Nucleus accumbens (tissue), 56 donors: ENCODE measurements around the gene UPK2.

Experiments
- DNase-seq, 56 donors: peaks; one replicate each; lab custom pipeline; 2025; lab: John Stamatoyannopoulos, UW

The UPK2 gene

DNA sequence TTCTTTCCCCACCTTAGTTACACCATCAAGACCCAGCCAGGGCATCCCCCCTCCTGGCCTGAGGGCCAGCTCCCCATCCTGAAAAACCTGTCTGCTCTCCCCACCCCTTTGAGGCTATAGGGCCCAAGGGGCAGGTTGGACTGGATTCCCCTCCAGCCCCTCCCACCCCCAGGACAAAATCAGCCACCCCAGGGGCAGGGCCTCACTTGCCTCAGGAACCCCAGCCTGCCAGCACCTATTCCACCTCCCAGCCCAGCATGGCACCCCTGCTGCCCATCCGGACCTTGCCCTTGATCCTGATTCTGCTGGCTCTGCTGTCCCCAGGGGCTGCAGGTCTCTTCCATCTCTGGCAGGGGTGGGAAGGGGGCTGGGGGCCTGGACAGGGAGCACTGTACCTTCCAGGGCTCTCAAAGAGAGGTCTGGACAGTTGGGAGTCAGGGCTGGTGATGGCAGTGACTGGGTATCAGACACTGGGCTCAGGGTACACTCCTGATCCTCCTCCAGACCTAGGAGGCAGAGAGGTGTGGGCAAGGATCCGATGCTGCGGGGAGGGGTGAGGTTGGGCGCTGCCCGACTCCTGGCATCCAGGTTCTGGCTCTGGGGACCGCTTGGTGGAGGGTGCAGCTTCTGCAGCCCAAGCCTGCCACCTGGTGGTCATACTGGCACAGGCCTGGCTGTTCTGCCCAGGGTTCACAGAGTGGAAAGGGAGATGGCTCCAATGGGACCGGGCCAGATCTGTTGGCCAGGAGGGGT, at the start of gene UPK2:
Gene UPK2, plus strand, starts transcription at position 205 of the 753 bp plus-strand sequence. Its CDS starts 53 bp downstream, at position 258.
- DNase-seq: peak in 54 of 56 donors; percentile 16 to 92 (median 76)

DNA sequence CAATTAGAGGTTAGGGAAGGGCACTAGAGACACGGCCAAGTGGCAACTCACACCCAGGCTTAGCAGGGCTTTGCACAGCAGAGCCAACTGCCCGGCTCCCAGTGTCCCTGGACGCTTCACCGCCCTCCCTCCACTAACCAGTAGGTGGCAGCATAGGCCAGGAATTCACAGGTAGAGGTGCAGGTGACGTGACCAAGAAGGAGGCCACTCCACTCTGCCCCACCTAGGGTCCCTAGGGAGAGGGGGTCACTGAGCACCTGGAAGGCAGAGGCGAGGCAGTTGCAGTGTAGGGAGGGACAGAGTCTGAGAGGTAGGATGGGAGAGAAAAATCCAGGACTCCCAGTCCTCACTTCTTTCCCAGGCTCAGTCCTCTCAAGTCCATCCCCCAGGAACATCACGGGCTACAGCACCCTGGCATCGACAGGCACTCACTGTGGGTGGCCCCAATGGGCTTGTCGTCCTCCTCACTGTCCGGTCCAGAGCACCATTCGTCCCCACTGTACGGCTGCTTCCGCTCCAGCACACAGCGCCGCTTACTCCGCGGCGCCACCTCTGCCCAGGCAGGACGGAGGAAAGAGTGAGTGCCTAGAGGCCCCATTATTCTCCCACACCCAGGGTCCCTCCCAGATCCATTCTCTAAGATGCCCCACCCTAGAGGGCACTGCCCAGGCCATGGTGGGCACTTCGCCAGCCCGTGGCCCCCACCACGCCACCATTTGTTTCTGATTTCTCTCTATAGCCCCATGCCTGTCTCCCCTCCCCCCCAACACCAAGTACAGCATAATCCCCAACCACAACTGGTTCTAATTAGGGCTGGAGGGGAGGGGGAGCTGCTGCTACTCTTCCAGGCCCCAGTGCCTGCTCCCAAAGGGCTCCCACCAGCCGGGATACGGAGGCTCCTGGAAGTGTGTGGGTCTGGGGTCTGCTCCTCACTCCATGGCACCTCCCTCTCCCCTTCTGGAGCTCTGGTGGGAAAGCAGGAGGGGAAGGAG, 48.8 kb upstream of the UPK2 start:
- peak in 53 of 56 donors; percentile 30 to 92 (median 74) for DNase-seq

DNA sequence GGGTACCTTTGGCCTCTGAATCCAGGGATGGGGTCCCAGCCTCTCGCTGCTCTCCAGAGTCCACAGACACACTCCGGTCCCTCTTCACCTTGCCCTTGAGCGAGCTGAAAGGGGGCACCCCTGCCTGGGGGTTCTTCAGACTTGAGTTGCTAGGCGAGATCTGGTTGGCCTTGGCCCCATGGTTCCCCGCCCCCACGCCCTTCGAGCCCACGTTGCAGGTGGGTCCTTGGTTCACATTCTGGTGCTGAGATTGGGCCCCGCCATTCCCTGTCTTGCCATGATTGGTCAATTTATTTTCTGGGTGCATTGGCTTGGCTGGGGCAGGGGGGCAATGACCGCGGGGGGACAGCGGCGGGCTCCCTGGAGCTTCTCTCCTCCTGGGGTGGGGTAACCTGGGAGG, 47.8 kb upstream of the UPK2 start:
- DNase-seq: no peak

DNA sequence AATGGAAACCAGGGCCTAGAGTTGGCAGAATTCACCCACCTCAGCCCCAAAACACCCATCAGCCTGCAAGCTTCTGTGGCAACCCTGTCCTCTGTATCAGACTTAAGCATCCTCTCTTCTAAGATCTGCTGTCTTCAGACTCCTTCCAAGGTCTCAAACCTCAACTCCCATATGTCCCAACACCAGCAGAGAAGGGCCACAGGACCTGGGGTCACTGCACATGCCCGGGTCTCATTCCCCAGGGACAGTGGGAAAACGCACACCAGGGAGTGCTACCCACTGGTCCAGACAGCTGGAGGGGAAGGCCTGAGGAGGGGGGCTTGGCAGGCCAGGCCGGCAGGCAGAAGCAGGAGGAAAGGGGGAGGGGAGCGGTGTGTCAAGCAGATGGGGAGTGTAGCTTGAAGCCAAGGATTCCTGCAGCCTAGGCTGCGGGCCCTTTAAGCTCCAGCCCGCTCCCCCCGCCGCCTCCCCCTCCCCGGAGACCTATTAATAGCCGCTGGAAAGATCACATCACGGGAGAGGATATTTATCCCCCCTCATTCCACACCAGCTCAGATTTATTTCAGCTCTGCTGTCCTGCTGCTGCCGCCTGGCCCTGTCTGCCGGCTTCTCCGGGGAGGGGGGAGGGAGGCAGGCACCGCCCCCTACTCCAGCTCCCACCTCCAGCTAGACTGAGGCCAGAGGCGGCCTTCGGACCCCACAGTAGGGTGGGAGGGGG, 47.0 kb upstream of the UPK2 start:
- peak in 46 of 56 donors; percentile 24 to 82 (median 50) for DNase-seq

DNA sequence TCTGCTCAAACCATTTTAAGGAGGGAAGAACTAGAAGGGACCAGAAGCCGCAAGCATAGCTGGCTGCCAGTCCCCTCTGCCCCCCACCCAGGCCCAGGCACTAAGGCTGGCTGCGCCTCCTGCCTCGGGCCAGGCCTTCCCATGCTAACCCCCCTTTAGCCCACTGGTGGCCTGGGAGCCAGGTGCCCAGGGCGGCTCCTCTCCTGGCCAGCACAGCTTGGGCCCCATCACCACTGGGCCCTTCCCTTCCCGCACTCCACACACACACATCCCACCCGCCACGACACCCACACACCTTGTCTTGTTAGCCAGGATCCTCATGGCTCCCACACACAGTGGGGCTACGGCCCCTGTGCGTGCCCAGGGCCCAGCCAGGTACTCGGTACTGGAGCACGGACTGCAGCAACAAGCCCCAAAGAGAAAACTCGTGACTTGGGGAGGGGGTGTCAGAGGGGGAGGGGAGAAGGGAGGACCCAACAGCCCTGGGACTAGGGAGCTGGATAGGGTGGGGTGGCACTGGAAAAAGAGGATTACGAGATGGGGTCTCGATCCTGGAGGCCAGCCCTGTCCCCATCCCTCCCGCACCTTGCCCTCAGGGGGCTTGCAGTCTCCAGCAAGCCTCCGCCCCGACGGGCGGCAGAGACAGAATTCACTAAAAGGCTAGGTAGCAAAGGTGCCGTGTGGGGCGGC, 46.3 kb upstream of the UPK2 start:
- DNase-seq: no peak

DNA sequence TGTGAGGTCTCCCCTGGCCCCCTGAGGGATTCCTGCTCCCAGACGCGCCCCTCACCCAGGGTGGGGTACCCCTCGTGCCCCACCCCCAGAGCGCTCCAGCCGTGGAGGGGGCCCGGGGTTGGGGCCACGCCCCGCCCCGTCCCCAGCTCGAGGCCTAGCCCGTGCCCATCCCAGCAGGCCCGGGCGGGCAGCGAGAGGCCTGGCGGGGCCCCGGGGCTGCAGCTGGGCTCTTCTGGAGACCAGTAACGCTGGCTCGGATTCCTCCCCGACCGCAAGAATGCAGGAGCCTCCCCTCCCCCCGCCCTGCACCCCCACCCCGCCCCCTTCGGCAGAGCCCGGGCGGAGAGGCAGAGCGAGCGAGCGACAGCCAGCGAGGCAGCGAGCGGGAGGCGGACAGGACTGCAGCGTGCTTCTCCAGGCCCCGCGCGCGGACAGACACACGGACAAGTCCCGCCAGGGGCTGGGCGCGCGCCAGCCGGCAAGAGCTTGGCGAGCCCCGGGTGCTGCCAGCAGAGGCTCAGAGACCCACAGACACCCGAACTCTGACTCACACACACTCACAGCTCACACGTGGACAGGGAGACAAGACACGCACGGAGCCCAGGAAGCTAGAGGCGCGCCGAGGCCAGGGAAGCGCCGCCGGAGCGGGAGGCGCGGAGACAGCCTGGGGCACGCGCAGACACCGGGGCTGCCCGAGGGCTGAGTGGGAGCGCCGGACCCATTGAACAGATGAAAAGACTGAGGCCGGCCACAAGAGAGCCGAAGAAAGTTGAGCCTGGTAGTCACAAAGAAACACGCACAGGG, 45.6 kb upstream of the UPK2 start:
- peak in 48 of 56 donors; percentile 20 to 84 (median 56) for DNase-seq

DNA sequence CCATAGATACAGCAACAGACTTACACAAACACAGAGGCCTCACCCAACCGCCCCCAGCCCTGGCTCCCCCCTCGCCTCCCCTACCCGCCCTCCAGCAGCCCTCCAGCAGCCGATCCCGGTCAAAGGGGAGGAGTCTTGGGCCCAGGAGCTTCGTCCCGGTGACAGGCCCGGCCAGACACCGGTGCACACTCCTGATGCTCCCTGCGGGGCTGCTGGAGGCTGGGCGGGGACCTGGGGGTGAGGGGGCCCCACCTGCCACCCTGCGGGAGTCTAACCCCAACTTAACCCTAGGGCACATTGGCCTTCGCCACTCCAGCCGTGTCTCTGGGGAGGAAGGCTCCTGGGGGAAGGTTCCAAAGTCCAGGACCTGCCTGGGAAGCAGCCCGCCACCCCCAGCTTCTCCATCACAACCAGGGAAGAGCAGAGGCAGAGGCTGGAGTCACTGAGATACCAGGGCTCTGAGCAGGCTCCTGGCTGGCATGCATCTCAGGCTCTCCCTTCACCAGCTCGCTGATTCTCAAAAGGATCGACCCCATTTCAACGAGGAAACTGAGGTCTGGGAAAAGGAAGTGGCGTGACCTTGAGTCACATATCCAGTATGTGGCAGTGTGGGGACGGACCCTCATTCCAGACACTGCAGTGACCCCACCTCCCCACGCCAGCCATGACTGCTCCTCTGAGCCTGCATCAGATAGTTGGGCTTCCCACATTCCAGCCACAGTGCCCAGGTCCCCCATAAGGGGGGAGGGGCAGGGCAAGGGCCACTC, 44.8 kb upstream of the UPK2 start:
- peak in 3 of 56 donors; percentile 27 to 49 (median 45) for DNase-seq

DNA sequence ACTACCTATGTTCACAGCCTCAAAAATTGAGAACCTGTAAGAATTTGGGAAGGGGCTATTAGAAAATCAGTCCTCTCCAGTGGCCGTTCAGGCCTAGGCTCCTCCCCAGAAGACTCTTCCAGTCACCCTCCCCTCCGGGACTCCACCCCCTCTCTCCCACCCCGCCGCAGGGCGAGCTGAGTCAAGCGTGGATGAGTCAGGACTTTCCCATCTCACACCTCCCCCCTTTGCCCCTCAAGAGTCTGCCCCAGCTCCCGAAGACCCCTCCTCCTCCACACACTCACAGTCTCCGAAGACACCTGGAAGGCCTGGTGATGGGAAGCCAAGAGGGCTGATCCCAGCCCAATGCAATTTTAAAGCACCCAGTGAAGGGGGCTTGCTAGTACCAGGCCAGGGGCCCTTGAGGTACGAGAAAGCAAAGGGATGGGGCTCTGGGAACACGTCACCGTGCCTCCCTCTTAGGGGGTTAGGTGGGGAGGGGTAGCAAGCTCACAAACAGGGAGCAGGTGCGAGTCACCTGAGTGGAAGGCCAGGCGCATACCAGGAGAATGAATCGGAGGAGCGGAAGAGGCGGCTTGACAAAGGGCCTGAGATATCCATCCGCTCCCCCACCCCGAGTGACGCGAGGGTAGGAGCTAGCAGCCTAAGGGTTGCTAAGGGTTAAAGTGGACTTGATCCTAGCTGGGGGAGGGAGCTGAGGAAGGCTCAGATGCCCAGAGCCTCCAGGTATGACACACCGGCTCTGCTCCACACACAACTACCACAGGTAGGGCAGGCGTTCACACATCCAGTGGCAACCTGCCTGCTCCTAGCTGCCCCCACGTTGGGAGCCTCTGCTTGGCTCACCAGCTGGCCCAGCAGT, 44.0 kb upstream of the UPK2 start:
- DNase-seq: peak in 43 of 56 donors; percentile 15 to 81 (median 54)

DNA sequence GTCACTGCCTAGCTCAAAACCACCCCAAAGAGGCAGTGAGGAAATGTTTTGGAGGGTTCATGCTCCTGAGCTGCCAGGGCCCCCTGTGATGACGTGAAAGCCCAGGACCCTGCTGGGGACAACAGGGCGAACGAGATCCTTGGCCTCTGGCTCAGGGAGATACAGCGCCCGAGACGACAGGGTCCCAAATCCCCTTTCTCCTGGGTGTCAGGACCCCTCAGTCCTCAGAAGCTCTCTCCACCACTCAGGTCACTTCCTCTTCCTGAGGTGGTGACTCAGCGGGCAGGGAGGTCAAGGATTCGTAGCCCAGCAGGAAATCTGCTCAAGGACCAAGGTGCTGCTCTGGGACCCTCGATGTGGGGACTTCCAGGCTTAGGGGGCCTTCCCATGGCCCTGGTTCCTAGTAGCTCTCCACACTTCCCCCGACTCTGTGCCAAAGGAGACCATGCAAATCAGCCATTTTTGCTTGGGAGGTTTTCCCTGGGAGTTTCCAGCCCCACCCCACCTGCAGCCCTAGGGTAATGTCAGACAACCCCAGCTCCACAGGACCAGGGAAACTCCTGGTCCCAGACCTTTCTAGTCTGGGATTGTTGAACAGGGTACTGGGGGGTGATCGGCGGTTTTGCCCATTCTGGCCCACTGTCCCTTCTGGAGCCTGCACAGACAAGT, 43.2 kb upstream of the UPK2 start:
- no peak for DNase-seq

DNA sequence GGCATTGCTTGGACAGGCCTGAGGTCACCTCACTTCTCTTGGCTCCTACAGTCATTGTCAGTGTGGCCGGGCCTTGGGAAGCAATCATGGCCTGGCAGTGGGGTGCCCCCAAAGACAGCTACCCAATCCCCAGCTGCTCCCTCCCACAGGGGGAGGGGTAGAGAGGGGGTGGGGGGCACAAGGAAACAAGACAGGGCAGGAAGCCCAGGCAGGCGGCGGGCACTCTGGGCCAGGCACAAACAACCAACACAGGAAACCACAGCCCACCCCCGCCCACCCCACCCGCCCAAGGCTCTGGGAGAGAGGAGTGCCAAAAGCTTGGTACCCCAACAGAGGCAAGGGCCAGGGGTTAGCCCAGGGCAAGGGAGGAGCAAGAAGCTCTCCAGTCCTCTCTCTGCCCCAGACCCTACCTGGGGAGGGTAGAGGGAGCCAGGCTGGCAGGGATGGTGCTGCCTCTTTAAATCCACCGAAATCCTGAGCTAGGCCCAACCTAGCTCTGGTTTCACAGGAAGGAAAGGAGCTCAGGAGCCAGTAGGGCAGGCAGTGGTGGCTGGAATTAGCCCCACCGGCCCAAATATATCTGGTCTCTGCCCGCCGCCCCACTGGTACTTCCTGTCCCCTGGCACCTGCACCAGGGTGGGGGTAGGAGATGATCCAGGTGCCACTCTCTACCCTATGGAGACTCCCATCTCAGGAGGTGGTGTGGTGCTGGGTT, 42.5 kb upstream of the UPK2 start:
- peak in 48 of 56 donors; percentile 23 to 85 (median 62) for DNase-seq

DNA sequence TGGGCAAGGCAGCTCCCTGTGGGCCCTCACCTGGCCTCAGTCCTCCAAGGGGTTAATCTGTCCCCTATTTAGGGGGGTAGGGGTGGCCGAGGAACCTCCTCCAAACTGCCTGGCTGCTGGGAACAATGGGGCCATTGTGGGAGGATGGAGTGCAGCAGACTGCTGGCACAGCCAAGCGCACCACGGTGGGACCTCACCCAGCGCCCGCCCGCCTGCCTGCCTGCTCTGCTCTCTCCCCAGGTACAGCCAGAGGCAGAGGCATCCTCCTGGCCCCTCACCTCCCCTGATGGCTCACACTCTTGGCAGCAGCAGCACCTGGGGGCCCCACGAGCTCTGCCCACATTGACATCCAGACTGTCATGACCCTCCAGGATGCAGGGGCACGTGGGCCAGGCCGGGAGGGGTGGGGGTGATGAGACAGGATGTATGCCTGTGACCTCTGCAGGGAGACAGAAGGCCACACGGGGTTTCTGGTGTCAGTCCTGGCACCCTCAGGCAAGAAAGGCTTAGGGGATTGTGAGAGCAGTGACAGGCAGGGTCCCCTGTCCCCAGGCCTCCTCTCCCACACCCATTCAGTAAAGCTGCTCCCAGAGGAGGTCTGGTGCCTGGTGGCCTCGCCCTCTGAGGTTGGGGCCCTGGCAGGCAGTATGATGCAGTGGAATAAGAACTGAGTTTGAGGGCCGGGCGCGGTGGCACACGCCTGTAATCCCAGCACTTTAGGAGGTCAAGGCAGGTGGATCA, 41.8 kb upstream of the UPK2 start:
- DNase-seq: peak in 46 of 56 donors; percentile 30 to 82 (median 56)

DNA sequence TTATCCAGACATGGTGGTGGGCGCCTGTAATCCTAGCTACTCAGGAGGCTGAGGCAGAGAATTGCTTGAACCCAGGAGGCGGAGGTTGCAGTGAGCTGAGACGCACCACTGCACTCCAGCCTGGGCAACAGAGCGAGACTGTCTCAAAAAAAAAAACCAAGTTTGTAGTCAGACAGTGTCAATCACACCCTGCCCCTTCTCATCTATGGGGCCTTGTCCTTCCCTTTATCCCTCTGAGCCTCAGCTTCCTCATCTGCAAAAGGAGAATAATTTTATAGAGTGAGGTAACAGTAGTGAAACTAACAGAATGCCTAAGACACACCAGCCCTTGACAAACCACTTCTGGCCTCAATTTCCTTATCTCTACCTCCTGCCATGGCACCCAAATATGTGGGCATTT, 41.1 kb upstream of the UPK2 start:
- DNase-seq: no peak

DNA sequence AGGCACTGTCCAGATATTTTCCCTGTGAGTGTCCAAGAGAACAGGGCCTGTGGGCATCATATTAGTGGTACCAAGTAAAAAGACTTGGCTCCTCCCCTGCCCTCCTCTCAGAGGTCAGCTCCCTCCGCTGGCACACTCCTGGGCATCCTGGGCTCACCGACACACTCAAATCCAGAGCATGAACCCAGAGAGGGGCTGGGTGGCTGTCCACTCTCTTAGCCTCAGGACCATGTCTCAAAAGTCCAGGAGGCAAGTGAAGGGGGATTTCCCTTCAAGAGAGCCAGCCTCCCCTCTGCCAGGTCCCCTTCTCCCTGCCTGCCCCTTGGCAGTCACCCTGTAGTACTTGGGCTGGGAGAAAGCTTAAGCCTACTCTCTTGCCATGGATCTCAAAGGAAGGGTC, 40.7 kb upstream of the UPK2 start:
- DNase-seq: no peak

DNA sequence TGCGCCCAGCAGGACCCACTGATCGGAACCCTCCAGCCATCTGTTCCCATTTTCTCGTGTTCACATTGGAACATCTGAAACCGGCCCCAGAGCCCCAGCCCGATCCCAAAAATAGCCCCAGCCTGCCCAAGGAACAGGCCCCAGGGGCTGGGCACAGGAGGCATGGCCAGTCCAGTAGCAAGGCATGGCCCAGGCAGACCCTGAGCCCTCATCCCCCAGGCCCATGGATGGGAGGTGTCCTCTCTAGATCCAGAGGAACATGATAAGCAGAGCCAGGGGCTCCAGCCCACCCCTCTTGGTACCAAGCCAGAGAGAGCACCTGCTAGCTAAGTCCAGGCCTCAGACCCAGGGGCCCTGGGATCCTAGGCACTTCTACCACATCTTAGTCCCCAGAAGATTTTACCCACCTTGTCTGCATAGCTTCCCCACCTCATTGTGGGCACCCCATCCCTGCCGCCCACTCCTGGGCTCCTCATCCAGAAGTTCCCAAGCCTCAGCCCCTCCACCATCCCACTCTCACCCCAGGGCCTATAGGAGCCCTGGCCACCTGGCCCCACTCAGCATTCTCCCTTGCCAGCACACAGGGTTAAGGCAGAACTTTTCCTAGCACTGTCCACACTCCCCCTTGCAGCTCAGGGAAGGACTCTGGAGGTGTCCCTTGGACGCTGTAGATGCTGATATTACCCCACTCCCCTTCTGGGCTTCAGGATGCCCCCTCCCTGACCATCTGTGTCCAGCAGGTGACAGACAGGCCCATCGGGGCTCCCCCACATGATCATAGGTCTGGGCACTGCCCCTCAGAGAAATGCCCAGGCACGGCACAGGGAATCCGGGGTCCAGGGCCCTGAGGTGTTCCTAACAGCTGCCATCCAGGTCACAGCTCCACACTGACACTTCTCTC, 39.9 kb upstream of the UPK2 start:
- DNase-seq: no peak
